Adrenal gland (tissue), 12 donors: ENCODE data around the gene PRR18. TPM values are rescaled to one million over a fixed set of nuclear protein-coding genes. Genes with fewer than 3 reads are reported as not detected.

Experiments used
- DNase-seq, 7 donors: peaks; one replicate each; pipeline ENCODE4 v3.0.0-alpha.2; 2019 to 2020
- H3K27ac ChIP-seq, 5 donors: fragments of 200-600 bp; sonication (generic) in 4 of 5; 1 replicate in 3 of 5; 2 replicates in 2 of 5; pipeline versions ENCODE4 v1.5.1 to v1.8.0; 2016 to 2020; ENCODE audit warnings: mild to moderate bottlenecking in 1 of 5
- H3K27me3 ChIP-seq: fragments of 200-600 bp; 2 replicates; pipeline ENCODE4 v1.8.0; 2021
- H3K36me3 ChIP-seq, 2 donors: fragments of 200-600 bp; replicated peaks in 1 of 2; 1 replicate in 1 of 2; 2 replicates in 1 of 2; pipeline versions ENCODE4 v1.5.1 to v1.8.0; 2018 to 2022
- H3K4me1 ChIP-seq, 2 donors: fragments of 200-600 bp; replicated peaks in 1 of 2; 1 replicate in 1 of 2; 2 replicates in 1 of 2; pipeline versions ENCODE4 v1.5.1 to v1.8.0; 2018 to 2021
- H3K4me3 ChIP-seq, 4 donors: fragments of 200-600 bp; sonication (generic) in 3 of 4; one replicate each; pipeline ENCODE4 v1.5.1; 2016 to 2018
- H3K9me3 ChIP-seq, 3 donors: fragments of 200-600 bp; sonication (generic) in 1 of 3; replicated peaks in 1 of 3; 1 replicate in 2 of 3; 2 replicates in 1 of 3; pipeline versions ENCODE4 v1.5.1 to v1.8.0; 2016 to 2021
- CTCF ChIP-seq, 6 experiments: fragments of 450-650 bp in 4 of 6; fragments of 200-600 bp in 2 of 6; sonication (generic) in 1 of 6; IDR thresholded peaks; 1 replicate in 5 of 6; 2 replicates in 1 of 6; pipeline versions ENCODE4 v1.5.1 to v1.8.0; 2016 to 2021; ENCODE audit warnings: antibody characterized with exemption in 6 of 6, mild to moderate bottlenecking in 2 of 6, moderate library complexity in 1 of 6
- POLR2A ChIP-seq, 2 donors: fragments of 450-650 bp; IDR thresholded peaks; one replicate each; pipeline ENCODE4 v1.6.1; 2017; ENCODE audit warnings: antibody characterized with exemption in 2 of 2, mild to moderate bottlenecking in 2 of 2, moderate library complexity in 1 of 2
- WGBS, 4 donors: extraction: QIAGEN DNeasy Blood & Tissue Kit in 2 of 4; methylation state at CpG; one replicate each; pipeline versions ENCODE4 v1.1.5 to v1.1.7; 2013 to 2017; 5-methylcytosine and 5-hydroxymethylcytosine counted together
- intact Hi-C, 2 donors: fragments of 100-400 bp; cut with DNase I; formaldehyde crosslinking; loops; one replicate each; pipeline versions ENCODE4 v1.14.1 to v1.15.0; 2022 to 2023
- polyA plus RNA-seq, 3 donors: library from polyadenylated mRNA; stranded (reverse); fragments of 200-250 nt in 2 of 3; fragments of 350-450 nt in 1 of 3; fragmentation: Illumina TruSeq in 1 of 3; extraction: RNeasy Lipid Tissue Mini Kit (QIAGEN cat#74804) in 1 of 3; gene quantifications; one replicate each; pipeline ENCODE4 v1.2.3, GENCODE V29; 2013 to 2014
- total RNA-seq, 9 donors: library from RNA; depleted of rRNA in 4 of 9; stranded (reverse); fragments of >200 nt in 4 of 9; fragments of 120-200 nt in 1 of 9; fragmentation: NEBNext Ultra II Directional in 1 of 9; extraction: Animal tissue kit (Norgen Biotek cat#: 25700) in 1 of 9; gene quantifications; one replicate each; pipeline versions ENCODE4 v1.1.0 to v1.2.4, GENCODE V29; 2013 to 2023
- donor health status: healthy with polysubstance abuse.
- donor health status: Bipolar disorder and iron deficiency.
- donor health status: DM: yes; HTN: yes; CAD: no.
- donor health status: DM: no; HTN: no; CAD: no.
- donor health status: DM: no; HTN: no; CAD: no.
- donor health status: DM: yes; HTN: yes; CAD: no.

Gene PRR18
- total and polyA plus RNA-seq, 12 donors, result 0.07 to 0.60 (median 0.07) TPM; not detected in 9

DNA sequence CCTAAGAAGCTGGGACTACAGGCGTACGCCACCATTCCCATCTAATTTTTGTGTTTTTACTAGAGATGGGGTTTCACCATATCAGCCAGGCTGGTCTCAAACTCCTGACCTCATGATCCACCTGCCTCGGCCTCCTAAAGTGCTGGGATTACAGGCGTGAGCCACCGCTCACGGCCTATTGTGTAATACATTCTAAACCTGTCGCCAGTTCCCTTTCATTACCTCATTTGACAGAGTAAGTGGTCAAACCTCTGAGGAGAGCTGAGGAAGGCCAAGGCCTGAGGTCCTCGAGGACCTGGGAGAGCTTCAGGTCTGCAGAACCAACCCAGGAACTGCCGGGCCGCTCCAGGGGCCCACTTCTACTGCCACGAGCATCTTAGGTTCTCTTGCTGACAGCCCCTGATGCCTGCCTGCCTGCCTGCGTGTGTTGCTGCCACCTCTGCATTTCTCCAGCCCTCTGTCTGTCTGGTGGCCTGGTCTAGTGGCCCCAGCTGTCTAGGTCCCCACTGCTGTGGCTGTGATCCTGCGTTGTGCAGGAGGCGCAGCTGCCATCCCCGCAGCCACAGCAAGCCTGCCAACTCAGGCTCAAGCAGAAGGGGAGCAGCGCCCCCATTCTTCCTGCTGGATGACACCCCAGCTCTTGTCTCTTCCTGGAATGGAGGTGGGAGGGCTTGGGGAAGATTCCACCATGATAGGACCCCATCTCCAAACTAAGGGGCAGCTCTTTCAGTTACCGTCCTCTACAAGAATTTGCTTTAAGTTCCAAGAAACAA is 45.3 kb downstream of the PRR18 start:
- Histone ChIP-seq H3K4me1 (no peaks in the 10 kb centered on the region), H3K9me3 (no peaks in the 10 kb centered on the region), H3K4me3 (no peak overlapping the region), H3K27me3 (no peaks in the 10 kb centered on the region), H3K36me3 (no peaks in the 10 kb centered on the region), H3K27ac (no peak overlapping the region)
- DNase-seq, result no peak
- WGBS, 4 donors, result 78 to 91% (median 83%) methylated on average over 13 to 17 of the region's 17 CpGs
- intact Hi-C loops, result no loop called here
- TF ChIP-seq CTCF (IDR thresholded peaks at IDR 0.05) (no peak), POLR2A (IDR thresholded peaks at IDR 0.05) (no peak)

GRCh38 chr6:166259296-166259977 is 48.8 kb downstream of the PRR18 start:
- Histone ChIP-seq H3K4me3 (no peak overlapping the region), H3K27me3 (peaks cover 8% of the 10 kb centered on the region), H3K9me3 (no peaks in the 10 kb centered on the region), H3K27ac (peak overlapping the region in 3 of 5 donors; percentile 7 to 76 (median 52)), H3K36me3 (no peaks in the 10 kb centered on the region), H3K4me1 (no peaks in the 10 kb centered on the region)
- TF ChIP-seq CTCF (IDR thresholded peaks at IDR 0.05), result no peak
- no peak for TF ChIP-seq POLR2A (IDR thresholded peaks at IDR 0.05)
- WGBS, 4 donors, result 67 to 77% (median 75%) methylated on average over 20 of the region's 20 CpGs
- intact Hi-C loops, result no loop called here
- peak in 3 of 7 donors; percentile 36 to 51 (median 46) for DNase-seq

- intact Hi-C loops, result no loop called here
- TF ChIP-seq CTCF (IDR thresholded peaks at IDR 0.05), result no peak
- TF ChIP-seq POLR2A (IDR thresholded peaks at IDR 0.05), result no peak
- 55 to 81% (median 66%) methylated on average over 9 to 10 of the region's 10 CpGs for WGBS, 4 donors
- DNase-seq, result peak in 2 of 7 donors; percentile 47 to 52
- Histone ChIP-seq H3K9me3 (no peaks in the 10 kb centered on the region), H3K4me3 (no peak overlapping the region), H3K36me3 (no peaks in the 10 kb centered on the region), H3K4me1 (no peaks in the 10 kb centered on the region), H3K27me3 (peaks cover 14% of the 10 kb centered on the region), H3K27ac (peak overlapping the region in 3 of 5 donors; percentile 42 to 77 (median 64))
Measured at GRCh38 chr6:166258854-166259276, 49.3 kb downstream of the PRR18 start.

DNA sequence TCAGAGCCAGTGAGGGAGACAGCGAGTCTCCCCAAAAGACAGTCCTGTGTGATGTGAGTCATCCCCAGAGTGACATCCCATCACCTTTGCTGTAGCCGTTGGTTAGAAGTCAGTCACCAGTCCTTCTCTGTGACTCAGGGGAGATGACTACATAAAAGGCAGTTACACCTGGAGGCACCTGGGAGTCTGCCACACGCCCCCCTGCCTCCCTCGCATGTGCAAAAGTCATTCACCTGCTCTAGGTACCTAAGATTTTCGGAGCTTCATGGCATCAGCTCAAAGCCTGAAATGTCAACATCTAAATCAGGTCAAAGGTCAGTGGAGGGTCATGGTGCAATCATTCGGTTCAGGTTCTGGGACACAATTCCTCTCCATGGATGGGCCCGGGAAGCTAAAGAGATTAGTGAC is 50.3 kb downstream of the PRR18 start:
- intact Hi-C loops, result no loop called here
- peaks cover 0 to 5% of the 10 kb centered on the region in 2 donors for H3K4me1 ChIP-seq
- H3K9me3 ChIP-seq, result no peaks in the 10 kb centered on the region
- no peak overlapping the region for H3K4me3 ChIP-seq
- H3K36me3 ChIP-seq, result no peaks in the 10 kb centered on the region
- whole genome bisulfite sequencing, 4 donors, result 56 to 72% (median 64%) methylated on average over 5 to 7 of the region's 7 CpGs
- H3K27ac ChIP-seq, result peak overlapping the region in 1 of 5 donors; percentile 77
- peaks cover 23% of the 10 kb centered on the region for H3K27me3 ChIP-seq
- DNase-seq, result no peak
- TF ChIP-seq CTCF (IDR thresholded peaks at IDR 0.05), result no peak
